Neuronal stem cell (in vitro differentiated cells): ENCODE measurements around the gene TESMIN.

Experiments used
- DNase-seq: peaks from one replicate; pipeline ENCODE4 v3.0.0-alpha.2; 2013; ENCODE audit warnings: low spot score
- H2AFZ ChIP-seq: one replicate; pipeline ENCODE4 v1.6.1; 2013; ENCODE audit warnings: mild to moderate bottlenecking, low read length, inconsistent platforms
- H2AK5ac ChIP-seq: 2 replicates; pipeline ENCODE4 v1.6.1; 2013; ENCODE audit warnings: low read depth, mild to moderate bottlenecking, inconsistent platforms, low read length, moderate library complexity, mixed read lengths
- H2BK120ac ChIP-seq: 2 replicates; pipeline ENCODE4 v1.6.1; 2013; ENCODE audit warnings: low read depth, mild to moderate bottlenecking, inconsistent platforms, low read length, moderate library complexity, mixed read lengths
- H2BK12ac ChIP-seq: one replicate; pipeline ENCODE4 v1.6.1; 2013; ENCODE audit warnings: low read length, inconsistent platforms
- H2BK15ac ChIP-seq: 2 replicates; pipeline ENCODE4 v1.6.1; 2013; ENCODE audit warnings: mild to moderate bottlenecking, low read length, inconsistent platforms, mixed read lengths
- H2BK5ac ChIP-seq: one replicate; pipeline ENCODE4 v1.6.1; 2013; ENCODE audit warnings: inconsistent platforms, mild to moderate bottlenecking, low read length, moderate library complexity
- H3K14ac ChIP-seq: one replicate; pipeline ENCODE4 v1.6.1; 2013; ENCODE audit warnings: low read length, inconsistent platforms
- H3K18ac ChIP-seq: 2 replicates; pipeline ENCODE4 v1.6.1; 2013; ENCODE audit warnings: low read length, inconsistent platforms
- H3K23ac ChIP-seq: 2 replicates; pipeline ENCODE4 v1.6.1; 2013; ENCODE audit warnings: low read depth, mild to moderate bottlenecking, mixed read lengths, low read length, inconsistent platforms; ENCODE audit not compliant: poor library complexity
- H3K27ac ChIP-seq: replicated peaks from 3 replicates; pipeline ENCODE4 v1.5.1; 2013; ENCODE audit warnings: low read length, inconsistent platforms
- H3K27me3 ChIP-seq, 3 experiments: 2 replicates each; pipeline ENCODE4 v1.6.1; 2013; ENCODE audit warnings: low read length in 3 of 3, mild to moderate bottlenecking in 2 of 3, inconsistent platforms in 1 of 3, low read depth in 1 of 3, mixed read lengths in 1 of 3, moderate library complexity in 1 of 3; ENCODE audit not compliant: control insufficient read depth in 3 of 3, insufficient read depth in 3 of 3
- H3K36me3 ChIP-seq, 2 donors: replicated peaks in 1 of 2; 2 replicates each; pipeline ENCODE4 v1.6.1; 2013; ENCODE audit warnings: low read length in 2 of 2; ENCODE audit not compliant: control insufficient read depth in 2 of 2, insufficient read depth in 2 of 2
- H3K4ac ChIP-seq: 2 replicates; pipeline ENCODE4 v1.6.1; 2013; ENCODE audit warnings: inconsistent platforms, mild to moderate bottlenecking, low read length, moderate library complexity
- H3K4me1 ChIP-seq, 2 donors: 1 replicate in 1 of 2; 2 replicates in 1 of 2; pipeline ENCODE4 v1.6.1; 2013; ENCODE audit warnings: low read length in 2 of 2, low read depth in 1 of 2; ENCODE audit not compliant: control insufficient read depth in 2 of 2, insufficient read depth in 1 of 2
- H3K4me2 ChIP-seq: one replicate; pipeline ENCODE4 v1.6.1; 2013; ENCODE audit warnings: mild to moderate bottlenecking, low read length, inconsistent platforms; ENCODE audit not compliant: insufficient read depth, poor library complexity, severe bottlenecking
- H3K4me3 ChIP-seq, 2 donors: 2 replicates each; pipeline ENCODE4 v1.5.1; 2013; ENCODE audit warnings: low read length in 2 of 2, mild to moderate bottlenecking in 2 of 2, inconsistent platforms in 1 of 2, moderate library complexity in 1 of 2
- H3K79me1 ChIP-seq: one replicate; pipeline ENCODE4 v1.6.1; 2013; ENCODE audit warnings: low read depth, mild to moderate bottlenecking, inconsistent platforms, low read length, moderate library complexity
- H3K9ac ChIP-seq: one replicate; pipeline ENCODE4 v1.6.1; 2013; ENCODE audit warnings: mild to moderate bottlenecking, low read depth, low read length, inconsistent platforms; ENCODE audit not compliant: poor library complexity
- H3K9me3 ChIP-seq, 2 donors: replicated peaks in 1 of 2; 2 replicates each; pipeline versions ENCODE3 to v1.6.1; 2013; ENCODE audit warnings: low read length in 2 of 2, mild to moderate bottlenecking in 2 of 2, inconsistent platforms in 1 of 2, low read depth in 1 of 2, mixed read lengths in 1 of 2, moderate library complexity in 1 of 2; ENCODE audit not compliant: control insufficient read depth in 2 of 2, insufficient read depth in 1 of 2
- H4K8ac ChIP-seq: one replicate; pipeline ENCODE4 v1.6.1; 2013; ENCODE audit warnings: low read depth, mild to moderate bottlenecking, inconsistent platforms, low read length, moderate library complexity
- H4K91ac ChIP-seq: one replicate; pipeline ENCODE4 v1.6.1; 2013; ENCODE audit warnings: low read length, low read depth, mild to moderate bottlenecking, inconsistent platforms; ENCODE audit not compliant: poor library complexity
- WGBS, 2 donors: extraction: QIAGEN DNeasy Blood & Tissue Kit; methylation state at CpG; one replicate each; pipeline ENCODE4 v1.1.7; 2013; ENCODE audit warnings: missing lambda C conversion rate in 2 of 2, mixed read lengths in 1 of 2; ENCODE audit not compliant: insufficient read length in 2 of 2, insufficient replicate concordance in 1 of 2; ENCODE audit errors: extremely low coverage in 2 of 2; 5-methylcytosine and 5-hydroxymethylcytosine counted together

TESMIN gene

GRCh38 chr11:68763181-68763721 lies 11.9 kb upstream of the TESMIN start:
- Histone ChIP-seq H3K23ac (no peak overlapping the region), H3K9me3 (no peaks in the 10 kb centered on the region), H2BK15ac (no peak overlapping the region), H3K27ac (no peak overlapping the region), H4K8ac (no peak overlapping the region), H2BK12ac (no peak overlapping the region), H3K4me2 (no peak overlapping the region), H4K91ac (no peak overlapping the region), H3K36me3 (no peaks in the 10 kb centered on the region), H3K4ac (no peak overlapping the region), H2BK5ac (no peak overlapping the region), H3K4me3 (no peak overlapping the region), H3K18ac (peak overlapping the region; percentile 17), H2BK120ac (no peak overlapping the region), H2AFZ (peak overlapping the region; percentile 34), H3K27me3 (no peaks in the 10 kb centered on the region), H3K9ac (no peak overlapping the region), H3K14ac (no peak overlapping the region), H3K4me1 (peaks cover 1 to 3% of the 10 kb centered on the region in 2 donors), H3K79me1 (no peaks in the 10 kb centered on the region), H2AK5ac (no peak overlapping the region)
- no peak for DNase-seq
- no CpG with 5 or more reads among the region's 10 CpGs for WGBS, 2 donors

- no peak overlapping the region for H3K27ac ChIP-seq
- no peak overlapping the region for H2BK120ac ChIP-seq
- H3K18ac ChIP-seq: no peak overlapping the region
- no peak overlapping the region for H3K9ac ChIP-seq
- no peaks in the 10 kb centered on the region for H3K27me3 ChIP-seq
- no peak overlapping the region for H3K4ac ChIP-seq
- no peaks in the 10 kb centered on the region for H3K79me1 ChIP-seq
- H3K4me3 ChIP-seq: no peak overlapping the region
- H3K9me3 ChIP-seq: no peaks in the 10 kb centered on the region
- no peak overlapping the region for H3K23ac ChIP-seq
- no peaks in the 10 kb centered on the region for H3K36me3 ChIP-seq
- no peak overlapping the region for H3K14ac ChIP-seq
- H4K8ac ChIP-seq: no peak overlapping the region
- H2AFZ ChIP-seq: no peak overlapping the region
- H2AK5ac ChIP-seq: no peak overlapping the region
- H3K4me2 ChIP-seq: no peak overlapping the region
- WGBS, 2 donors: no CpG with 5 or more reads among the region's 15 CpGs
- DNase-seq: no peak
- H2BK12ac ChIP-seq: no peak overlapping the region
- no peak overlapping the region for H2BK15ac ChIP-seq
- H3K4me1 ChIP-seq: peaks cover 1 to 3% of the 10 kb centered on the region in 2 donors
- H2BK5ac ChIP-seq: no peak overlapping the region
- H4K91ac ChIP-seq: no peak overlapping the region
Observed at GRCh38 chr11:68762481-68762880, 11.2 kb upstream of the TESMIN start.

GRCh38 chr11:68761801-68762200 lies 10.5 kb upstream of the TESMIN start:
- H3K27me3 ChIP-seq: no peaks in the 10 kb centered on the region
- DNase-seq: no peak
- no CpG with 5 or more reads among the region's 12 CpGs for WGBS, 2 donors
- H3K18ac ChIP-seq: no peak overlapping the region
- no peak overlapping the region for H3K27ac ChIP-seq
- H3K4me1 ChIP-seq: peaks cover 1 to 3% of the 10 kb centered on the region in 2 donors
- no peak overlapping the region for H3K4ac ChIP-seq
- no peaks in the 10 kb centered on the region for H3K9me3 ChIP-seq
- no peak overlapping the region for H2BK15ac ChIP-seq
- no peak overlapping the region for H2BK12ac ChIP-seq
- no peak overlapping the region for H2AFZ ChIP-seq
- H3K36me3 ChIP-seq: no peaks in the 10 kb centered on the region
- no peak overlapping the region for H3K4me2 ChIP-seq
- H2BK120ac ChIP-seq: no peak overlapping the region
- H2AK5ac ChIP-seq: no peak overlapping the region
- no peak overlapping the region for H4K8ac ChIP-seq
- no peak overlapping the region for H3K14ac ChIP-seq
- no peak overlapping the region for H3K9ac ChIP-seq
- no peak overlapping the region for H3K23ac ChIP-seq
- no peak overlapping the region for H4K91ac ChIP-seq
- H2BK5ac ChIP-seq: no peak overlapping the region
- no peak overlapping the region for H3K4me3 ChIP-seq
- H3K79me1 ChIP-seq: no peaks in the 10 kb centered on the region

- Histone ChIP-seq H3K18ac (no peak overlapping the region), H3K4ac (no peak overlapping the region), H3K4me1 (peaks cover 1 to 3% of the 10 kb centered on the region in 2 donors), H2AK5ac (peak overlapping the region; percentile 50), H3K27ac (no peak overlapping the region), H3K27me3 (no peaks in the 10 kb centered on the region), H2BK12ac (no peak overlapping the region), H3K79me1 (no peaks in the 10 kb centered on the region), H3K4me3 (no peak overlapping the region), H3K36me3 (no peaks in the 10 kb centered on the region), H2AFZ (no peak overlapping the region), H2BK15ac (no peak overlapping the region), H3K14ac (no peak overlapping the region), H3K9ac (no peak overlapping the region), H2BK5ac (no peak overlapping the region), H3K9me3 (no peaks in the 10 kb centered on the region), H4K91ac (no peak overlapping the region), H3K4me2 (no peak overlapping the region), H4K8ac (peak overlapping the region; percentile 74), H3K23ac (no peak overlapping the region), H2BK120ac (no peak overlapping the region)
- WGBS, 2 donors: no CpG with 5 or more reads among the region's 15 CpGs
- no peak for DNase-seq
Observed at GRCh38 chr11:68759991-68760390, 8.7 kb upstream of the TESMIN start.
